AG20443 (cell line): ENCODE results near the gene CMIP.

Source experiments
- DNase-seq: peaks from one replicate; pipeline ENCODE4 v3.0.0; 2012; ENCODE audit warnings: low spot score, mixed read lengths

Gene CMIP

DNA sequence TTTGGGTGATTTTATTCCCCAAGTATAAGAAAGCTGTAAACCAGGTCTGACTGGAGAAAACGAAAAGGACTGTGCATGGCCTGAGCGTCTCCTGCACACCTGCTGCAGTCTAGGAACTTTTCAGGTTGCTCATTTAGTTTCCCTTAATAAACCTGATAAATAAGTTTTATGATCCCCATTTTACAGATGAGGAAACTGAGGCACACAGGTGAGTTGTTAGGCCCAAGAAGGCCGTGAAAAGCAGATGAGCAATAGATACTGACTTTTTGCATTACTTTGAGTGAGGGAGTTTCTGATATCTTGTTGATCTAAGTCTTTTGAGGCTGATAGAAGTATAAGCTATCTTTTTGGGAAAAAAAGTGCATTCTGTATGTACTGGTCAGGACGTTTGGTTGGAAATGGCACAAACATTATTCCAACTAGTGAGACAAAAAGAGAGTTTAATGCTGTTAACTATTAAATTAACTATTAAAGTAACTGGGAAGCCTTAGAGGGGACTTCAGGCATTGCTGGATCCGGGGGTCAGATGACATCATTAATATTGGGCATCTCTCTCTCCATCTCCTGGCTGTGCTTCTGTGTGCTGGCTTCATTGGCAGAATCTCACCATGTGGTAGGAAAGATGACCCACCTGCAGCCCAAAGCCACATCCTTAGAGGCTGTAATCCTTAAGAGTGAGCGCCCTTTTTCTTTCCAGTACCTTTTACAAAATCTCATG lies 163.4 kb downstream of the CMIP start:
- DNase-seq, result no peak

DNA sequence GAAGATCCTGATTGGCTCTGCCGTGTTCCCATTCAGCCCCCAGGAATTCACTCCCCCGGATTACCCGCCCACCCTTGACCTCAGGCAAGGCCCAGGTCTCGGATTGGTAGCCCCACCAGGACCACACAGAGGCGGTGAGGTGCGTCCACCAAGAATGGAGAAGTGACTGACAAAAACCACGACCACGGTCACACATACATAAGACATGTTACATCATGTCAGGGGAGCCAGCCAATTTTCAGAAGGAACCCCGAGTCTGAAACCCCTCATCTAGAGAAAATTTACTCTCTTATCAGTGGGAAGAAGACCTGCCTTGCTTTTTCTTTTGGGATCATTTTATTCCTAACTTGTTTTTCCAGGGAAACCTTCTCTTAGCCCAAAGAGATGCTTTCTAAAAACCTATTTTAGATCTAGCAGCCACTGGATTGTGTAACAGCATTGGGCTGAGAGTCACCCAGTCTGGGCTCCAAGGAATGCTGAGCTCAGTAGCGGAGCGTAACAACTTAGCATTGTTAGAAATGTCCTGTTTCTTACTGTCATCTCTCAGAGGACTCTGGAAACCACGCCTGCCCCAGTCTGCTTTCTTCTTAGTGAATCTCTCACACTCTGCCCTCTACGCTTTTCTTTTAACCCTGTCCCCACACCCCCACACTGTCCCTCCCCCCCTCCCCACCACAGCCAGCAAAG lies 164.1 kb downstream of the CMIP start:
- peak; percentile 91 for DNase-seq

DNA sequence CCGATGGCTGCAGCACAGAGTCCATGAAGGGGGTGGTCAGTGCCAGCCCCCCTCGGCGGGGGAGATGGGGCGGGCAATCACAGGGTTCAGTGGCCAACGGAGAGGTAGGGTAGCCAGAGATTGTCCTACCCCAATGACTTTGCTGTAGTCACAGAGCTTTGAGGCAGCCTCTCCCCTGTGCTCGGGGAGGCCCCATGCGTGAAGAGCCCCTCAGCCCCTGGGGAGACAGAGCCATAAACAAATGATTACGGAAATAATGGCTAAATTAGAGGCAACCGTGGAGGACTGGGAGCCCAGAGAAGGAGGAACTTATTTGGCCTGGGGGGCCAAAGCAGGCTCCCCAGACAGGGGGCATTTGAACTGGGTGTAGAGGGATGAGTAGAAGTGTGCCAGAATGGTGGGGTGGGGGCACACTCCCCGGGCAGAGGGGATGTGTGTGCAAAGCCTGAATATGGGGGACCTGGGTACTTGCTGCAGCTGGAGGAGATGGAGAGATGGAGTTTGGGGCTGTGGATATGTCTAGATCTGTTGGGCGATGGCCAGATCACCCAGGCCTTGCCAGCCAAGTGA lies 164.8 kb downstream of the CMIP start:
- DNase-seq, result no peak

DNA sequence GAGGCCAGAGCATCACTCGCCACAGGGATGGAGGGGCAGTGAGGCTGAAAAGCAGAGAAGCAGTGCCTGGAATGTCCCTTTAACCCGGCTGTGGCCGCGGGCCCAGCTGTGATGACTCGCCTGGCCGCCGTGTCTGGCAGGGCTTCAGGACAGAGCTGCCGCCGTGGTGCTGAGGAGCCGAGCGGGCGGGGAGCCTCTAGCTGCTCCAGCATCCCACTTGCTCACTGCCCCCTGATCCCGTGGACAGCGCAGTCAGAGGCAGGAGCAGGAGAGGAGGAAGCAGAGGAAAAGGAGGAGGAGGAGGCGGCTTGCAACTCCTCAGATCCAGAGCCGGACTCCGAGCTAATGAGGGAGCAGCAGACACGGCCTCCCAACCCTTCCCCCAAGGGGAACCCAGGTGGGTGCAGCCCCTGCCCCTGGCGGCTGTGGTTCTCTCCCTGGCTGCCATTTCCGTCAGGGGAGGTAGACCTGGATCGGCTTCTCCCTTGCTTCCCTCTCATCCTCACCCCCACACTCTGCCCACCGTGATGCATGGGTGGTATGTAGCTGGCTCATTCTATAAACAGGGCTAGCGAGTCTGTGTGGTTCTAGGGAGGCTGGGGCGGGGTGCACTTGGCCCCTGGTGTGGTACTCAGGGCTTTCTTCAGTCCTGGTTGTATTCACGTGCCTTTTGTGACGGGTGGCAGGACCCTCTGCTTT lies 165.7 kb downstream of the CMIP start:
- peak; percentile 96 for DNase-seq

DNA sequence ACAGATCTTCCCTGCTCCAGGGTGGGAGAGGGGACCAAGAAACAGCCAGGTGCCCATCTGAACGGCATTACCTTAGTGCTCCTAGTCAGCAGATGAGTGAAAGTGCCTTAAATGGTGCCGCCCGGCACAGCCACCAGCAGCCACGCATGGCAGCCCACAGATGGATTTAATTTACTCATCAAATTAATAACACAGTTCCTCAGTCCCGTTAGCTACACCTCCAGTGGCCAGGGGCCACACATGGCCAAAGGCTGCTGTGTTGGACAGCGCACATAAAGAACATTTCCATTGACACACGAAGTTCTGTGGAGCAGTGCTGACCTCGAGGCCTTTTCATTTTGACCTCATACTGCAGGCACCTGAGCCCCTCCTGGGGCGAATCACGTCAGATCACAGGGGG lies 166.3 kb downstream of the CMIP start:
- DNase-seq, result no peak

DNA sequence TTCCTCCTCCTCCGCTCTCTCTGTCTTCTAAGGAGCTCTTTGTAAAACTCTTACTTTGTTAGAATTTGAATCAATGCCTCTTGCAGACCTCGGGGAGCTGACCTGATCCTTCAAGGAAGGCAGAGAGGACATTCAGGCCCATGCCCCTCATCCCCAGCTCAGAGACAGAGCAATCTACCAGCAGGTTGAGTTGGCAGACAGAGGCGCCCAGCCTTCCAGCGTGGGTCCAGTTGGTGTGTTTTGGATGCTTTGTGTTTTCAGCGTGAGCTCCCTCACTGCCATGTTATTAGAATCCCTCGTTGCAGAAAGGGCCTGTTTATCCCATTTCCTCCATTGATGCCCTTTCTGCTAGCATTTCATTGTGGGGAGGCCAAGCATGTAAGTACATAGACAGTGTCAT lies 167.1 kb downstream of the CMIP start:
- no peak for DNase-seq

DNA sequence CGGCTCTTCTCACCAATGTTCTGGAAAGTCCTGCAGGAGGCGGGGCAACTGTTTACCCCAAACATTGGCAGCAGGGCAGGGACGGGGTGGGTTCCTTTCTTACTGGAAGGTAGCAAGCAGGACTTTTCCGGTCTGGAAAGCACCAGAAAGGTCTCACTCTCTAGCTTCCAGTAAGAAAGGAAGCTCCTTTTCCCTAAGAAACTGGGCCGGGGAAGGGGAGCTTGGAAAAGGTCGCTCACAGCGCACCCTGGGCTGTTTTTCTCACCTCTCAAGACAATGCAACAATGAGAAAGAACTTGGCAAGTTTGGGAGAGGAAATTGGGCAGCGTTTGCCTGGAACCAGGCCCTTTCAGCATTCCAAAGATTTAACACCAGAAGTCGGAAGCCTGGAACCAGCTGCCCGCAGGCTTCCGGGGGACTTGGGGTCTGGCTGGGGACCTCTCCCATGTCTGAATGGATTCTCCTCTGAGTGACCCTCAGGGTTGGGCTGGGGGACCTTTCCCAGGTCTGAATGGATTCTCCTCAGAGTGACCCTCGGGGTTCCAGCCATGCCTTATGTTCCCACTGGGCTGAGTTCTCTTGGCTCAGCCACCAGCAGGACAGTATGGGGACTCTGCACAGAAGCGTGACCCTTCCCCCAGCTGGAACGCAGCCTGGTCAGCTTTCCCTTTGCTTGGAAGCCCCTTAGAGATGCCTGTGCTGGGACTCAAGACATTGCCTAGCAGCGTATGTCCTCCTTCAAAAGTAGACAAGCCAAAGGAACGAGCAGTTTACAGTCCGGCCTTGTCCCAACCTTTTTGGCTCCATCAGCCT lies 167.9 kb downstream of the CMIP start:
- DNase-seq, result peak; percentile 65

DNA sequence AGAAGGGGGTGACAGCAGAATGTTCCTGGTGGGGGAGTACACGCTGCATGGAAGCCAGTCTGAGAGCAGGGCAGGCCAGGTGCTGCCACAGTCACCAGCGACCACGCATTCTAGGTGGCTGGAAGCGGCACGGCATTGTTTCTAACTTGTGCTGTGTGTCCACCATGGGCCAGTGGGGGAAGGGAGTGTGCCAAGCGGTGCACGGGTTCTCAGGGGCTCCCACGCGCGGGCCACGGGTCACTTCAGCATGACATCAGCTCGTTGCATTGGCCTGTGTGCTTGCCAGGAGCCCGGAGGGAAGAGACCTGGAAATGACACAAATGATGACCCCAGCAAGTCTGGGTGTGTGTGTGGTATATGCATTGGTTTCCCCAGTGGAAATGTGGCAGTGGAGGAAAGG lies 169.6 kb downstream of the CMIP start:
- DNase-seq, result no peak

DNA sequence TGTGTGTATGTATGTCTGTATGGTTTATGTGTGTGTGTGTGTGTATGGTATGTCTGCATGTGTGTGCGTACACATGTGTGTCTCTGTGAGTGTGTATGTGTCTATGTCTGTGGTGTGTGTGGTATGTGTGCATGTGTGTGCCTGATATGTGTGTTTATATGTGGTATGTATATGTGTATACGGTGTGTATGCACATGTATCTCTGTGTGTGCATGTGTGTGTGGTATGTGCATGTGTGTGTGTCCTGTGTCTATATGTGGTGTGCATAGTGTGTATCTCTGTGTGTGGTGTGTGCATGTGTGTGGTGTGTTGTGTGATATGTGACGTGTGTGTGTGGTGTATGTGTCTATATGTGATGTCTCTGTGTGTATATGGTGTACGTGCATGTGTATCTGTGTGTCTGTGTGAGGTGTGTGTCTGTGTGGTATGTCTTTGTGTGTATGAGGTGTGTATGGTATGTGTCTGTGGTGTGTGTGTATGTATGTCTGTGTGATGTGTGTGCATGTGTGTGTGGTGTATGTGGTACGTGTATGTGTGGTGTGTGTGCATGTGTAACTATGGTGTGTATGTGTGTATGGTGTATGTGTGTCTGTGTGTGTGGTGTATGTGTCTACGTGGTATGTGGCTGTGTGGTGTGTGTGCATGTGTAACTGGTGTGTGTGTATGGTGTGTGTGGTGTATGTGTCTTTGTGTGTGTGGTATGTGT lies 170.2 kb downstream of the CMIP start:
- DNase-seq, result no peak

DNA sequence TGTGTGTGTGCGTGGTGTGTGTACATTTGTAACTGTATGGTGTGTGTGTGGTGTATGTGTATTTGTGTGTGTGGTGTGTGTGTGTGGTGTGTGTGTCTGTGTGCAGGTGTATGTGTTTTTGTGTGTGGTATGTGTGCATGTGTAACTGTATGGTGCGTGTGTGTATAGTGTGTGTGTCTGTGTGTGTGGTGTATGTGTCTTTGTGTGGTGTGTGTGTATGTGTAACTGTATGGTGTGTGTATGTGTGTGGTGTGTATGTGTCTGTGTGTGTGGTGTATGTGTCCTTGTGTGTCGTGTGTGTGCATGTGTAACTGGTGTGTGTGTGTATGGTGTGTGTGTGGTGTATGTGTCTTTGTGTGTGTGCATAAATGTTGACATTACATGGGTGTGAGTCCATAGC lies 170.8 kb downstream of the CMIP start:
- no peak for DNase-seq

DNA sequence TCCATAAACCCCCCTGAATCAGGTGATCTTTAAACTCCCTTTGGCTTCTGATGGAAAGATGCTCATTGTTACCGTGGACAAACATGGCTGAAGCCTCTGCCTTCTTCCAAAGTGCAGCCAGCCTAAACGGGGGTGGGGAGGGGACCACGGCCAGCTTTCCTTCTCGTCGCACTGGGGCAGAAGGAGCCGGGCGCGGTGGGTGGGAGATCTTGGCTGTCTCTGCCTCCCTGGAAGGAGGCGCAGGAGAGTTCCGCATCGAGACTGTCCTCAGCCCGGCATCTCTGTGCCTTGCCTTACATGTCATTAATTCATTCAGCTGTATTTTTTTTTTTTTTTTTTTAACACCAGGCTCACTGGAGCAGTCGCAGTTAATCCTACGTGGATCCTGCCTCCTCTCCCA lies 171.2 kb downstream of the CMIP start:
- no peak for DNase-seq

DNA sequence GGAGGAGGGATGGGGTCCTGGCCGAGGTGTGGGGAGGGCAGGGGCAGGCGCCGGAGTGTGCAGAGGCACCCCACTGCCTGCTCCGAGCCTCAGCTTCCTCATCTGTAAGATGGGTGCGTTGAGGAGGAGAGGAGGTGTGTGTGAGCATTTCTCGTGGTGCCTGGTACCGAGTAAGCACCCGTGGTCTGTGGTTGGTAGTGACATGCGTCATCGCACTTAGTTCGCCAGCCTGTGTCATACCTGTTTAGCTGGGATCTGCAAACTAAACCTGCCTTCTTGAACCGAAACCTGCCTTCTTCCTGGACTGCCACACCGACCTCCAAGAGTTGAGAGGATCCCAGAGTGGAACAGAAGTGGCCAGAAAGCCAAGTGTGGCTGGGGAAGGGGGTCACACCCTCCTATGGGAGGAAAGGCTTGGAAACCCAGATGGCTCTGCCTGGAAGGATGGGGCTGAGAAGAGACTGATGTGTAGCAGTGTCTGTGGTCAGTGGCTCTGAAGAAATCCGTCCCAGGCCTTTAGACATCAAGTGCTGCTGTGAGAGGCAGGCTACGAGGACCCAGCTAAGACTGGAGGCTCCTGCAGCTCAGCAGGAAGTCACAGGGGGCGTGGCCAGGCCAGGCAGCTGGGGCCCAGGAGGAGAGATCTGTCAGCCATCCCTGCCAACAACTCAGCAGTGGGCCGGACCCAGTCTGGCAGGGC lies 171.9 kb downstream of the CMIP start:
- peak; percentile 88 for DNase-seq

DNA sequence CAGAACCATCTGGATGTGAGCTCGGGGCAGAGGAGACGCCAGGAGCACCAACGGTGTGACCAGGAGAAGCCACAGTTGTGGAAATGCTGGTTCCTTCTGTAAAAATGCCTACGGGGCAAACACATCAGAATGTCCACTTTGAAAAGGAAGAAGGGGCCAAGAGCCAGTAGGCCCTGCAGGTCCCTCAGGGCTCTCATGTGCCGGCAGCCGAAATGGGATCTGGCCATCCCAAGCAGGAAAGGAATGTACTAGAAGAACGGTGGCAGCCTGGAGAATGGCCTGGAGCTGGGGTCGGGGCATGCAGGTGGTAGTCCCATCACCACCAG lies 172.4 kb downstream of the CMIP start:
- no peak for DNase-seq

DNA sequence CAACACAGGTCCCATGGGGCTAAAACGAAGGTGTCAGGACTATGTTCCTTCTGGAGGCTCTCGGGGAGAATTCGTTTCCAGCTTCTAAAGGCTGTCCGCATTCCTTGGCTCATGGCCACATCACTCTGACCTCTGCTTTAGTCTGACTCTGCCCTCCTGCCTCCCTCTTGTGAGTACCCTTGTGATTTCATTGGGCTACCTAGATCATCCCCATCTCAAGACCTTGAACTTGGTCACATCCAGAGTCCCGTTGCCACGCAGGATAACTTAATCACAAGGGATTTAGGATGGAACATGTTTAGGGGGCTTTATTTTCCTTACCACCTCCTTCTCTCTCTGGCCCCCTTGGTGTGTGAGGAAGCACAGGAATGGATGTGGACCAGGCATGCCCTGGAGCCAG lies 173.6 kb downstream of the CMIP start:
- DNase-seq, result no peak

DNA sequence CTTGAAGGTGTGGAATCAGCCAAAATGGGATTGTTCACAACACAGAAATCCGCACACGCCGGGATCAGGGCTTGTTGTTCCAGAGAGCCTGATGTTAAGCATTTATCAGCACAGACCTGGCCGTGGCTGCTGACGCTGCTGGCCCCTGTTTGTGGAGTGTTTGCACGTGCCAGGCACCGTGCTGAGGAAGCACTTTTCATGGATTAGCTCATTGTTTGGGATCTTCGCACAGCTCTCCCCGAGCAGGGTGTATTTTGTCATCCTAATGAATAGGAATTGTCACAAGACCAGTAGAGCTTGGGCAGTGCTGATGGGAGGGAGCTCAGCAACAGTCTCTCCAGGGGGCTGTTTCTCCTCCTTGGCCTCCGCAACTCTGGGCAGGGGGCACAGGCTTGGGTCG lies 174.1 kb downstream of the CMIP start:
- no peak for DNase-seq

DNA sequence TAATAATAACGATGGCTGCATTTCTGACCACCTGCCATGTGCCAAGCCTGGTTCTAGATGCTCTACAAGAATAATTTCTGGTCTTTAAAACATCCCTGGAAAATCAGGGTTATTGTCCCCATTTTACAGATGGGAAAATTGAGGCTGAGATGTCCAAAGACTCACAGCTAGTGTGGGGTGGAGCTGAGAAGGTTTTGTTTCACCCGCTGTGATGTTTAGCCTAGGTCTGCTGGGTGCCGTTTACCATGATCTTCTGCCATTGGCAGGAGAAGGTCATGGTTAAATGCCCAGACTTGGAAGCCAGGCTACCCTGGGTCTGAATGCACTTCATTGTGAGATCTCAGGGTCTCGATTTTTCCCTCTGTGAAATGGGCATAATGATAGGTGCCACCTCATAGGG lies 175.4 kb downstream of the CMIP start:
- DNase-seq, result no peak

DNA sequence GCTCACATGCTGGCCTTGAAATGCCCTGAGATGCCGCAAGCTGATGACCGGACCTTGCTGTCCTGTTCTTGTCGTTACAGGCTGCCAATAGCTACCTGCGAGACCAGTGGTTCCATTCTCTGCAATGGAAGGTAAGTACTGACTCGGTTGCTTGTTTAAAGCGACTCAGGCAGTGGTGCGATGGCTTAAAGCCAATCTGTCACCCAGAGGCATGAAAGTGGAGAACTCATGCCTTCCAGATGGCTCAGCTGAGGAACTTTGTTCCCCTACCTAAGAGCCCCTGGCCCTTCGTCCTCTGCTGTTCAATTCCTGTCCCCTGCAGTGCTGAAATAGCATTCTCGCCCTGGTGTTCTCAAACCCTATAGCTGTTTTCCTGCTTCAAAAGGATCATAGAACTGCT lies 176.2 kb downstream of the CMIP start:
- no peak for DNase-seq

DNA sequence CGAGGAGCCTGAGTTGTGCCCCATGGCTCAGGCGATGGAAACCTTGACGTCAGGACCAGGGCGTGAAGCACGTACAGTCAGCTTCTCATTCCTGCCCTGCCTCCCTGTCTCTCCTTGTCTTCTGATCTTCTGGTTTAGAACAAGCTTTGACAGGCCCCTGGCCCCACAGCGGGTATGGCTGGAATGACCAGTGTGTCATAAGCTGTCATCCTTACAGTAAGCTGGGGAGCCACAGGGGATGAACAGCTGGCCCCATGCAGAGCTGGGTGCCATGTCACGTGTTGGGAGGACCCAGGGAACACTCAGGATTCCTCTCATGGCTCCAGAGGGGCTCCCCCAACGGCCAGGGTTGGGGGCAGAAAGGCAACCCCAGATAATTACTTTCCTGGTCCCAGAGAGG lies 176.9 kb downstream of the CMIP start:
- DNase-seq, result no peak

DNA sequence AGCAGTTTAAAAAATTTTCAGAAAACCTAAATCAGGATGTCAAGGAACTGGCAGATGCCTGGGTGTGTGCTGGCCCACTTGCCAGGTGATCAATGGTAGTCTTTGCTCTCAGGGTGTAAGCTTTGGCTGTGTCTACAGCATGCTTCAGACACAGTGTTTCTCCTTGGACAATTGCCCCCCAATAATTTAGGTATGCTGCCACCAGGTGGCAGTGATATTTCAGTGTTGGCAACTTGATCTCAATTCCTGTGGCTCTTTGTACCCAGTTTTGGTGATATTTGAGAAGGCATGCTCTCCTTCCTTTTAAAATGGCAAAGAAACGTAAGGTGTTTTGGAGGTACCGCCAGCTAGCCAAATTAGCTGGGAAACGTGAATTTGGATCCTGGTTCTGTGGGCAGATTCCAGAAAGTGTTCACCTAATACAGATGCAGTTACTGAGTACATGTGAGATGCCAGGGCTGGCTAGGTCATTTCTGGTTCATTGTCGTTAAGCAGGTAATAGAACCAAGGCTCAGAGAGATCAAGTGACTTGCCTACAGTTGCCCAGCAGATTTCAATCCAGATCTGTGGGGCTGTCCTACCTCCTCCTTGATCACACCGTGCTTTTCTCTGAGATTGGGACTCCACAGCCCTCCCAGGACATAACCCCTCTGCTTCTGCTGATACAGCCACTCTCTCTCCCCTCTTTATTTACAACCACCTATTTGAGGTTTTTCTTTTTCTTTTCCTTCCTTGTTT lies 178.9 kb downstream of the CMIP start:
- peak; percentile 61 for DNase-seq

DNA sequence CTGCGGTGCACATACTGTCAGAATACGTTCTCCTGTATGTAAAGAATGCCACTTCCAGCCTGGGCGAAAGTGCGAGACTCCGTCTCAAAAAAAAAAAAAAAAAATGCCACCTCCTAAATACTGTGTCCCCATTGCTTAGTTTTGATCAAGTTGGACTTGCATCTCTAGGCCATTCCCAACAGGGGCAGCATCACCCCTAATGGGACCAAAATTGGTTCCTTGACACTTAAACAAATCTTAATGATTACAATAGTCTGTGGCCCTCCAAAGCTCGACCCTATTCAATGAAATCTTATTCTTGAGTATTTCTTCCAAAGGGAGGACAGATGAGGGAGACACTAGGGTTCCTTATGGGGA lies 179.8 kb downstream of the CMIP start:
- DNase-seq, result no peak
